IMR-90 (cell line): ENCODE data around the gene PRDM5. TPM values are rescaled to one million over a fixed set of nuclear protein-coding genes. Genes with fewer than 3 reads are reported as not detected.
A peak's percentile ranks its signal among the peaks of the same experiment; 100 is the strongest.

Source experiments
- ATAC-seq: fragments of 200-7000 bp; cut with Tn5 transposase; 2 replicates; pipeline ENCODE4 v1.9.1; 2020; ENCODE audit warnings: low read depth, mild to moderate bottlenecking, moderate library complexity
- BruUV-seq: library from RNA; stranded (reverse); fragments of 400-500 nt; replicated peaks from 2 replicates; lab custom pipeline; 2021; lab: Mats Ljungman, UMichigan
- CTCF ChIA-PET: fragments of 300-600 bp; formaldehyde crosslinking; extraction: SDS; loops from one replicate; lab custom pipeline; 2021; ENCODE audit warnings: antibody characterized with exemption; lab: Yijun Ruan, JAX
- POLR2A ChIA-PET: fragments of 300-600 bp; sonication (Branson Sonifier 250); formaldehyde crosslinking; loops from one replicate; lab custom pipeline; 2022; ENCODE audit warnings: antibody characterized with exemption; ENCODE audit not compliant: unreplicated experiment; lab: Charles Lee
- DNase-seq: peaks from one replicate; pipeline ENCODE4 v3.0.0; 2013
- H2AFZ ChIP-seq: replicated peaks from 2 replicates; pipeline ENCODE3; 2013; ENCODE audit warnings: low read length, mild to moderate bottlenecking; ENCODE audit not compliant: poor library complexity
- H2AK5ac ChIP-seq: 2 replicates; pipeline ENCODE4 v1.6.1; 2013; ENCODE audit warnings: low read depth, low read length, inconsistent platforms
- H2AK9ac ChIP-seq: replicated peaks from 2 replicates; pipeline ENCODE3; 2013; ENCODE audit warnings: mild to moderate bottlenecking, low read depth, low read length, moderate library complexity; ENCODE audit not compliant: poor library complexity
- H2BK120ac ChIP-seq: 2 replicates; pipeline ENCODE4 v1.6.1; 2013; ENCODE audit warnings: low read depth, low read length, inconsistent platforms
- H2BK15ac ChIP-seq: 3 replicates; pipeline ENCODE4 v1.6.1; 2013; ENCODE audit warnings: low read depth, low read length, inconsistent platforms
- H2BK20ac ChIP-seq: 2 replicates; pipeline ENCODE4 v1.6.1; 2013; ENCODE audit warnings: low read depth, mild to moderate bottlenecking, inconsistent platforms, low read length, moderate library complexity
- H2BK5ac ChIP-seq: 2 replicates; pipeline ENCODE4 v1.6.1; 2013; ENCODE audit warnings: mild to moderate bottlenecking, low read depth, low read length, inconsistent platforms; ENCODE audit not compliant: poor library complexity, severe bottlenecking
- H3K14ac ChIP-seq: replicated peaks from 2 replicates; pipeline ENCODE4 v1.6.1; 2013; ENCODE audit warnings: low read depth, low read length, inconsistent platforms
- H3K18ac ChIP-seq: 2 replicates; pipeline ENCODE4 v1.6.1; 2013; ENCODE audit warnings: low read depth, low read length, control low read depth
- H3K23ac ChIP-seq: 2 replicates; pipeline ENCODE4 v1.6.1; 2013; ENCODE audit warnings: low read depth, low read length, inconsistent platforms
- H3K27ac ChIP-seq: 2 replicates; pipeline ENCODE4 v1.5.1; 2013; ENCODE audit warnings: mild to moderate bottlenecking, control low read depth, low read length; ENCODE audit not compliant: insufficient read depth
- H3K27me3 ChIP-seq: 2 replicates; pipeline ENCODE4 v1.6.1; 2013; ENCODE audit warnings: low read length; ENCODE audit not compliant: control insufficient read depth, insufficient read depth
- H3K36me3 ChIP-seq: 2 replicates; pipeline ENCODE4 v1.6.1; 2013; ENCODE audit warnings: low read length, mixed read lengths; ENCODE audit not compliant: control insufficient read depth, insufficient read depth
- H3K4ac ChIP-seq: 2 replicates; pipeline ENCODE4 v1.6.1; 2013; ENCODE audit warnings: low read depth, low read length, inconsistent platforms
- H3K4me1 ChIP-seq: 2 replicates; pipeline ENCODE4 v1.6.1; 2013; ENCODE audit warnings: low read length, mixed read lengths; ENCODE audit not compliant: control insufficient read depth, insufficient read depth
- H3K4me2 ChIP-seq: 2 replicates; pipeline ENCODE4 v1.6.1; 2013; ENCODE audit warnings: low read depth, mild to moderate bottlenecking, control low read depth, low read length, moderate library complexity
- H3K4me3 ChIP-seq: 2 replicates; pipeline ENCODE4 v1.5.1; 2013; ENCODE audit warnings: low read depth, mild to moderate bottlenecking, control low read depth, low read length, moderate library complexity; ENCODE audit not compliant: insufficient read depth
- H3K56ac ChIP-seq: 2 replicates; pipeline ENCODE4 v1.6.1; 2013; ENCODE audit warnings: low read length, inconsistent platforms; ENCODE audit not compliant: insufficient read depth; ENCODE audit errors: extremely low read depth
- H3K79me1 ChIP-seq, 2 experiments: 2 replicates each; pipeline ENCODE4 v1.6.1; 2013; ENCODE audit warnings: low read length in 2 of 2, inconsistent platforms in 1 of 2, low read depth in 1 of 2
- H3K9ac ChIP-seq: 2 replicates; pipeline ENCODE4 v1.6.1; 2013; ENCODE audit warnings: low read depth, low read length, control low read depth
- H3K9me1 ChIP-seq: 2 replicates; pipeline ENCODE4 v1.6.1; 2013; ENCODE audit warnings: low read length, inconsistent platforms; ENCODE audit not compliant: insufficient read depth
- H3K9me3 ChIP-seq: 2 replicates; pipeline ENCODE4 v1.6.1; 2013; ENCODE audit warnings: low read length; ENCODE audit not compliant: control insufficient read depth, insufficient read depth
- H4K20me1 ChIP-seq: 2 replicates; pipeline ENCODE4 v1.6.1; 2013; ENCODE audit warnings: low read length, inconsistent platforms; ENCODE audit not compliant: insufficient read depth
- H4K5ac ChIP-seq: 2 replicates; pipeline ENCODE4 v1.6.1; 2013; ENCODE audit warnings: mild to moderate bottlenecking, low read depth, low read length, control low read depth
- H4K8ac ChIP-seq, 2 experiments: 2 replicates each; pipeline ENCODE4 v1.6.1; 2013; ENCODE audit warnings: low read depth in 2 of 2, low read length in 2 of 2, control low read depth in 1 of 2, inconsistent platforms in 1 of 2
- H4K91ac ChIP-seq: 2 replicates; pipeline ENCODE4 v1.6.1; 2013; ENCODE audit warnings: low read depth, low read length, inconsistent platforms; ENCODE audit not compliant: insufficient read depth
- BHLHE40 ChIP-seq: fragments of 150-350 bp; IDR thresholded peaks from 2 replicates; pipeline ENCODE4 v1.6.1; 2016; ENCODE audit warnings: mild to moderate bottlenecking, low read depth, low read length
- FOS ChIP-seq: fragments of 150-350 bp; IDR thresholded peaks from 2 replicates; pipeline ENCODE4 v1.6.1; 2016; ENCODE audit warnings: low read depth, low read length
- MAZ ChIP-seq: IDR thresholded peaks from 2 replicates; pipeline ENCODE4 v1.6.1; 2012; ENCODE audit warnings: low read depth, mild to moderate bottlenecking, low read length, improper control_type of control experiment, moderate library complexity, borderline replicate concordance
- MXI1 ChIP-seq: IDR thresholded peaks from 2 replicates; pipeline ENCODE4 v1.6.1; 2012; ENCODE audit warnings: low read depth, mild to moderate bottlenecking, low read length, moderate library complexity, borderline replicate concordance
- SMC3 ChIP-seq: fragments of 150-350 bp; IDR thresholded peaks from 2 replicates; pipeline ENCODE4 v1.6.1; 2016; ENCODE audit warnings: low read depth, mild to moderate bottlenecking, antibody characterized with exemption, low read length, moderate library complexity
- WGBS, 2 experiments: methylation state at CpG; one replicate each; pipeline versions ENCODE4 v1.1.5 to v1.1.7; 2013; ENCODE audit warnings: missing lambda C conversion rate in 2 of 2; ENCODE audit not compliant: insufficient read length in 1 of 2; ENCODE audit errors: extremely low coverage in 2 of 2; 5-methylcytosine and 5-hydroxymethylcytosine counted together
- dilution Hi-C: fragments of 300-500 bp; cut with HindIII; formaldehyde crosslinking; loops from one replicate; pipeline ENCODE4 v1.14.3; 2018; ENCODE audit warnings: low sequenced_read_pairs; ENCODE audit not compliant: unreplicated experiment
- in situ Hi-C: fragments of 300-500 bp; cut with MboI; formaldehyde crosslinking; loops from 3 replicates; pipeline ENCODE4 v1.14.3; 2019; ENCODE audit warnings: low sequenced_read_pairs, inconsistent platforms, mixed read lengths
- intact Hi-C: fragments of 100-400 bp; cut with micrococcal nuclease; formaldehyde crosslinking; loops from 2 replicates; pipeline ENCODE4 v1.10.0; 2022
- polyA plus RNA-seq, 3 experiments: library from polyadenylated mRNA; depleted of rRNA; stranded (reverse); fragments of >200 nt; gene quantifications; 2 replicates each; pipeline ENCODE4 v1.2.3, GENCODE V29; 2012; ENCODE audit warnings: low replicate concordance in 1 of 3
- total RNA-seq: library from RNA; depleted of rRNA; stranded (reverse); fragments of >200 nt; gene quantifications from 2 replicates; pipeline ENCODE4 v1.2.3, GENCODE V29; 2012
- TF ChIP-seq, protein P1 (sequence below): fragments of 150-350 bp; IDR thresholded peaks from 2 replicates; pipeline ENCODE4 v1.6.1; 2017; ENCODE audit warnings: mild to moderate bottlenecking, antibody characterized with exemption, low read length, low read depth

The PRDM5 gene
- total and polyA plus RNA-seq, 2 of the 4 experiments (the other 2 are of a cell fraction) = 4.1 to 10.8 TPM

DNA sequence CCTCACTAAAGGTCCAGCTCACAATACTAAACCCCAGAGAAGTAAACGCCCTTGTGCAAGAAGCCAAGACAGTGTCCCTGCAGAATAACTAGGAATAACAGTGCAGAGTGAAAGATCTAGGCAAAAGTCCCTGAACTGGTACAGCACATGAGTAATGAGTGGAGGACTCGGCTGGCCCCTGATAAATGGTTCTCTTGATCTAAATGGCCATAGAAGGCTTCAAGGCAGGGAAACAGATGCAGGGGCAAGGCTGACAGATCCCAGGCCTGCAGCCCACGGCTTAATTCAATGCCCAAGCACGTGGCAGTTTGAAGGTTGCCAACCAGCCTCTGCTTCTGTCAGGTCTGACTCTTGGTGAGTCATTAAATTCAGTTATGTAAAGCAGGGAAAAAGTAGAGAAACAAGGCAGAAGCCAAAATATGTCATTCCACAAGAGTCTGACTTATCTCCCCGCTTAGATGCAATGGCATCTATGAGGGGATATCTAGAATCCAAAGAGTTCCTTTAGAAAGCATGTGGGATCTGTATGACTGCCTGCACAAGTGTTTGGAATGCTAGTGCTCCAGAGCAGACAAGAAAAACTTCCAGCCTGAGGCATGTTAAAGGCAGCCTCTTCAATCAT is 121.3 kb downstream of the PRDM5 start:
- Histone ChIP-seq H3K9ac (no peak overlapping the region), H3K4ac (no peak overlapping the region), H3K9me3 (no peaks in the 10 kb centered on the region), H3K4me3 (no peak overlapping the region), H4K8ac (no peak overlapping the region), H3K79me1 (no peaks in the 10 kb centered on the region), H3K27ac (no peak overlapping the region), H2AFZ (peak overlapping the region; percentile 47), H3K36me3 (no peaks in the 10 kb centered on the region), H3K14ac (no peak overlapping the region), H3K4me1 (peaks cover 4% of the 10 kb centered on the region), H3K18ac (no peak overlapping the region), H4K5ac (no peak overlapping the region), H3K23ac (no peak overlapping the region), H3K56ac (no peak overlapping the region), H4K20me1 (no peaks in the 10 kb centered on the region), H4K91ac (no peak overlapping the region), H2BK20ac (no peak overlapping the region), H2BK5ac (no peak overlapping the region), H2AK9ac (no peak overlapping the region), H2BK15ac (no peak overlapping the region), H3K4me2 (0 out of 2 replicates have a peak overlapping the region, but pooled peaks have one; percentile 21), H2AK5ac (no peak overlapping the region), H3K27me3 (no peaks in the 10 kb centered on the region), H3K9me1 (peaks cover 4% of the 10 kb centered on the region; the same call in 1 of the 2 replicates), H2BK120ac (no peak overlapping the region)
- dilution Hi-C loops = no loop called here
- WGBS, 2 experiments = 42% methylated on average over 2 of the region's 5 CpGs; no CpG with 5 or more reads in 1 of the 2 experiments
- DNase-seq (peak; percentile 78), ATAC-seq (peak; percentile 92)
- POLR2A ChIA-PET = no interaction called here
- TF ChIP-seq FOS (peak; percentile 18; the same call in 1 of the 2 replicates), SMC3 (no peak), MAZ (no peak), BHLHE40 (peak; percentile 18; the same call in 1 of the 2 replicates), MXI1 (peak; percentile 80)
- TF ChIP-seq, protein P1, sequence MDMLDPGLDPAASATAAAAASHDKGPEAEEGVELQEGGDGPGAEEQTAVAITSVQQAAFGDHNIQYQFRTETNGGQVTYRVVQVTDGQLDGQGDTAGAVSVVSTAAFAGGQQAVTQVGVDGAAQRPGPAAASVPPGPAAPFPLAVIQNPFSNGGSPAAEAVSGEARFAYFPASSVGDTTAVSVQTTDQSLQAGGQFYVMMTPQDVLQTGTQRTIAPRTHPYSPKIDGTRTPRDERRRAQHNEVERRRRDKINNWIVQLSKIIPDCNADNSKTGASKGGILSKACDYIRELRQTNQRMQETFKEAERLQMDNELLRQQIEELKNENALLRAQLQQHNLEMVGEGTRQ = 0 out of 2 replicates have a peak, but pooled peaks have one; percentile 12
- intact Hi-C loops = no loop called here
- CTCF ChIA-PET = no interaction called here
- BruUV-seq = no TSS peak
- in situ Hi-C loops = no loop called here
